Measurements from ENCODE around the gene SEZ6.

SEZ6 gene

GRCh38 chr17:28989028-28989427 lies 16.8 kb downstream of the SEZ6 start:
- no peak overlapping the region for H3K4me3 ChIP-seq (ENCODE audit: control insufficient read depth, low read depth, low read length)
- DNase-seq (ENCODE audit: low read depth), result no peak
- no peak for TF ChIP-seq CTCF (IDR thresholded peaks at IDR 0.05; ENCODE audit: control insufficient read depth, insufficient read depth, low read depth, low read length, missing control alignments)

- no peak for DNase-seq (ENCODE audit: low read depth)
- H3K4me3 ChIP-seq (ENCODE audit: control insufficient read depth, low read depth, low read length), result no peak overlapping the region
- TF ChIP-seq CTCF (IDR thresholded peaks at IDR 0.05; ENCODE audit: control insufficient read depth, insufficient read depth, low read depth, low read length, missing control alignments), result no peak
Observed at GRCh38 chr17:28988475-28988874, 17.4 kb downstream of the SEZ6 start.

- DNase-seq (ENCODE audit: low read depth), result no peak
- no peak overlapping the region for H3K4me3 ChIP-seq (ENCODE audit: control insufficient read depth, low read depth, low read length)
- no peak for TF ChIP-seq CTCF (IDR thresholded peaks at IDR 0.05; ENCODE audit: control insufficient read depth, insufficient read depth, low read depth, low read length, missing control alignments)
Observed at GRCh38 chr17:28986714-28987655, 18.8 kb downstream of the SEZ6 start.

DNA sequence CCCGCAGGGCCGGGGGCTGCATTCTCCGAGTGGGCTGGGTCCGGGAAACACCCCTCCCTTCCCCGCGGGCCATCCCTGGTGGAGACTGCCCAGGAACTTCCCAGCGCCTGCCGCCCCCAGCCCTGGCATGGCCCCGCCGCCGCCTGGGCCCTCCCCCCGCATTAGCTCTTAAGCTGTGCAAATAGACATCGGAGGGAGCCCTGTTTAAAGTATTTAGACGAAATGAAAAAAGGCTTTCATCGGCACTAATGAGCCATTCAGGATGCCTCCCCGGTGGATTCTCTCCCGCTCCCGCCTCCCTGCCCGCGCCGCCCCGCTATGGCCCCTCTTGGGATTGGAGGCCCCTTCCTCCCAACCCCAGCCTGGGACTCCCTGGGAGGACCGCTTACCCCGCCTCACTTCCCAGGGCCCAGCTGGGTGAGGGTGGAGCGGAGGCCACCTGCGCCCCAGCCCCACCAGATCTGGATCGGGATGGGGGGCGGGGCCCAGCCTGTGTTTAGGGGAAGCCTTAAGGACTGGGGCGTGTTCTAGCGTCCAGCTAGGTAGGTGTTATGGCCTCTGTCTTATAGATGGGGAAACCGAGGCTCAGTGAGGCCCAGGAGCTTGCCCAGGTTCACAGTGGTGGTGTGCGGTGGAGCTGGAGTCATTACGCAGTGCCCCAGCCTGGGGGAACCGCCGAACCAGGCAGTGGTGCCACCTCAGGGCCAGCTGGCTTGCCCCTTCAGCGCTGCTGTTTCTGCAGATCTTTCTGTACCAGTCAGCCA lies 19.7 kb downstream of the SEZ6 start:
- no peak for DNase-seq (ENCODE audit: low read depth)
- TF ChIP-seq CTCF (IDR thresholded peaks at IDR 0.05; ENCODE audit: control insufficient read depth, insufficient read depth, low read depth, low read length, missing control alignments), result no peak
- H3K4me3 ChIP-seq (ENCODE audit: control insufficient read depth, low read depth, low read length), result no peak overlapping the region

GRCh38 chr17:28983286-28984230 lies 22.3 kb downstream of the SEZ6 start:
- DNase-seq (ENCODE audit: low read depth), result no peak
- no peak overlapping the region for H3K4me3 ChIP-seq (ENCODE audit: control insufficient read depth, low read depth, low read length)
- TF ChIP-seq CTCF (IDR thresholded peaks at IDR 0.05; ENCODE audit: control insufficient read depth, insufficient read depth, low read depth, low read length, missing control alignments), result no peak

Data from AG09309 (cell line).